LNCAP (cell line): Measurements from ENCODE around the gene COASY.

ENCODE experiments used
- TF ChIP-seq, protein P1 (sequence below): fragments of 450-650 bp; IDR thresholded peaks from 2 replicates; pipeline ENCODE4 v1.5.1; 2017; ENCODE audit warnings: mild to moderate bottlenecking

COASY gene

DNA sequence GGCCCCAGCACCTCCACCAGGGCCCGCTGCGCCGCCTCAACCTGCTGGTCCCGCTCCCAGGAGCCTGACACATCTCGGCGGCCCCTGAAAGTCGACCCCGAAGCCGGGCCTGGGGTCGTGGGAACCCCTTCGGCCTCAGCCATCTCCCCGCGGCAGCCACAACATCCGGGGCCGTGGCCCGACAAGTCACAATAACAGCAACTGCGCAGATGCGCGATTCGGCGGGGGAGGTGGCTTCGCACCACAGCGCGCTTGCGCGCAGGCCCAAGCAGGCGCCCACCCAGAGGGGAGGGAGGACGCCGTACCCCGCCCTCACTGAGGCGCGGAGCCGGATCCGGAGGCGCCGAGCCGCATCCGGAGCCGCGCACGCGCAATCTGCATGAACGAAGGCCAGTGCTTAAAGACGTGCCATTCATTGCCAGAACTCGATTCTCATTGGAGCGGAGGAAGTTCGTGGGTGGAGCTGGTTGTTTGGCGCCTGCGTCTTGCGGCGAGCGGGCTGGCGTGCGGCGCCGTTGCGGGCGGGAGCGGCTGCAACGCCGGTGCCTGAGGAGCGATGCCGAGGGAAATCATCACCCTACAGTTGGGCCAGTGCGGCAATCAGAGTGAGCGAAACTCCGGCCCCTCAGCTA, 47.4 kb downstream of the COASY start, which contains the start of the genes RETREG3 and TUBG1:
RETREG3 (minus strand) TSS at position 193 of the 632 bp plus-strand sequence; CDS start at position 143, 50 bp downstream.
TUBG1 (plus strand) TSS at position 502 of the 632 bp plus-strand sequence; CDS start at position 557, 55 bp downstream.
- TF ChIP-seq, protein P1, sequence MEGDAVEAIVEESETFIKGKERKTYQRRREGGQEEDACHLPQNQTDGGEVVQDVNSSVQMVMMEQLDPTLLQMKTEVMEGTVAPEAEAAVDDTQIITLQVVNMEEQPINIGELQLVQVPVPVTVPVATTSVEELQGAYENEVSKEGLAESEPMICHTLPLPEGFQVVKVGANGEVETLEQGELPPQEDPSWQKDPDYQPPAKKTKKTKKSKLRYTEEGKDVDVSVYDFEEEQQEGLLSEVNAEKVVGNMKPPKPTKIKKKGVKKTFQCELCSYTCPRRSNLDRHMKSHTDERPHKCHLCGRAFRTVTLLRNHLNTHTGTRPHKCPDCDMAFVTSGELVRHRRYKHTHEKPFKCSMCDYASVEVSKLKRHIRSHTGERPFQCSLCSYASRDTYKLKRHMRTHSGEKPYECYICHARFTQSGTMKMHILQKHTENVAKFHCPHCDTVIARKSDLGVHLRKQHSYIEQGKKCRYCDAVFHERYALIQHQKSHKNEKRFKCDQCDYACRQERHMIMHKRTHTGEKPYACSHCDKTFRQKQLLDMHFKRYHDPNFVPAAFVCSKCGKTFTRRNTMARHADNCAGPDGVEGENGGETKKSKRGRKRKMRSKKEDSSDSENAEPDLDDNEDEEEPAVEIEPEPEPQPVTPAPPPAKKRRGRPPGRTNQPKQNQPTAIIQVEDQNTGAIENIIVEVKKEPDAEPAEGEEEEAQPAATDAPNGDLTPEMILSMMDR, result no peak

DNA sequence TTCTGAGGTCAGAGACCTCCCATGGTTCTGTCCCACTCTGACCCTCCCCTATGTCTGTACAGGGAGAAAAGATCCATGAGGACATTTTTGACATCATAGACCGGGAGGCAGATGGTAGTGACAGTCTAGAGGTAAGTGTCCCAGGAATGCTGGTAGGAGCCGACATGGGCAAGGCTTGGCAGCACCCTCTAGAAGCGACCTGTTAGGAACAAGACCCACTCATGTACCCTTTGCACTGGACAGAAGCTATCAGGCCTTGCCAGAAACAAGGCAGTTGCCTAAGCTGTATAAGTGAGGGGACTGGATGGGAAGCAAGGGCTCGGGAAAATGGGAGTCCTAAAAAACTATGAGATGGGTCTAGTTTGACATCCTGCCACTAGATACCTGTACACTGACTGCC, 50.1 kb downstream of the COASY start:
- TF ChIP-seq, protein P1, result no peak

DNA sequence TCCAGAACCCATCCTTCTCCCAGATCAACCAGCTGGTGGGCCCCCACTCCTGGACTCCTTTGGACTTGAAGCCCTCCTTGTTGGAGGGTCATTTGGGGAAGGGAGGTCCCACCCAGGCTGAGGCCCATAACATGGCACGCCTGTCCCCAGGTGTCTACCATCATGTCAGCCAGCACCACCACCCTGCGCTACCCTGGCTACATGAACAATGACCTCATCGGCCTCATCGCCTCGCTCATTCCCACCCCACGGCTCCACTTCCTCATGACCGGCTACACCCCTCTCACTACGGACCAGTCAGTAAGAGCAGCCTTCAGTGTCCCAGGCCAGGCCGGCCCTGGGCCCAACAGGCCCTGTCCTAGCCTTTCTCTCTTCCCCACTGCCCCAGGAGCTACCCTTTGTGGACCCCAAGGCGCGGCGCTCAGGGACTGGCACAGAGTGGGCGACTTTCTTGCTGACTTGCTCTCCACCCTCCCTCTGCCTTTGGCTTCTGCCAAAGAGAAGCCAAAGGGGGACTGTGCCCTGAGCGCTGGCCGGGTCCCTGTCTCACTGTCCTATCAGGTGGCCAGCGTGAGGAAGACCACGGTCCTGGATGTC, 51.8 kb downstream of the COASY start:
- TF ChIP-seq, protein P1, result no peak
